ENCODE measurements around the gene SSB. TPM values are rescaled to one million over a fixed set of nuclear protein-coding genes. Genes with fewer than 3 reads are reported as not detected.

SSB gene
- total and polyA plus RNA-seq, 9 of the 15 experiments (the other 6 are each of a cell fraction or from before 2014, with no cell fraction given) = 317 to 849 (median 515) TPM

DNA sequence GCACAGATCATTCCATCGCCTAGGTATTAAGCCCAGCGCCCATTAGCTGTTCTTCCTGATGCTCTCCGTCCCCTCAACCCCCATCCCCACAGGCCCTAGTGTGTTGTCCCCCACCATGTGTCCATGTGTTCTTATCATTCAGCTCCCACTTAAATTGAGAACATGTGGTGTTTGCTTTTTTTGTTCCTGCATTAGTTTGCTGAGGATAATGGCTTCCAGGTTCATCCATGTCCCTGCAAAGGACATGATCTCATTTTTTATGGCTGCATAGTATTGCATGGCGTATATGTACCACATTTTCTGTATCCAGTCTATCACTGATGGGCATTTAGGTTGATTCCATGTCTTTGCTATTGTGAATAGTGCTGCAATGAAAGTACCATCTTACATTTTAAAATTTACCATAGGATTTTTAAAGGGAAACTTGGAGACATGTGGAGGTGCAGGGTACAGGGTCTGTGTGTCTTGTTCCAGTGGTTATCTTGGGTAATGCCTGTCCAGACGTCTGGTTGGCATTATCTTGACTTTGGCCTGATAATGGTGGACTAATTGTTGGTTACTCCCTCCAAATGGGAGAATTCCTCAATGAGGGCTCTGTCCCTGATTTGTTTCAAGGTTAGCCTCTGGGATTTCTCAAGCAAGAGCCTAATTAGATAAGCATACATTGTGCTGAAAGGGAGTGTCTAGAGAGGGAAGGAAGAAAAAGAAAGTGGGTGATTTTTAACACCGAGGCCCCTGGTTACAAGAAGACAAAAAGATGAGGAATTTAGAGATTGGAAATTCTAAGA is 43.4 kb upstream of the SSB start:
- no peak for DNase-seq (ENCODE audit: extremely low read depth in 1 of 4, low spot score in 3 of 4)
- no peaks in the 10 kb centered on the region for H3K9me1 ChIP-seq (ENCODE audit: control insufficient read depth, insufficient read depth, low read length)
- no peak overlapping the region for H3K4me3 ChIP-seq
- BruUV-seq (replicated peaks) = no TSS peak
- no peaks in the 10 kb centered on the region for H3K9me3 ChIP-seq (replicated peaks; ENCODE audit: control insufficient read depth, insufficient read depth, low read depth, low read length)
- H3K27me3 ChIP-seq (ENCODE audit: control insufficient read depth in 2 of 2, insufficient read depth in 2 of 2, low read length in 2 of 2) = no peaks in the 10 kb centered on the region
- no peaks in the 10 kb centered on the region for H4K20me1 ChIP-seq (replicated peaks; ENCODE audit: control insufficient read depth, insufficient read depth, low read length)
- no peak for FAIRE-seq
- TF ChIP-seq RFX5 (IDR thresholded peaks at IDR 0.05; ENCODE audit: low read depth, low read length) (no peak), FOXJ2 (tag; IDR thresholded peaks at IDR 0.05) (no peak), PML (IDR thresholded peaks at IDR 0.05; ENCODE audit: low read length) (no peak), NFE2L1 (tag; IDR thresholded peaks at IDR 0.05; ENCODE audit: borderline replicate concordance, low read depth) (no peak), PHF20 (IDR thresholded peaks at IDR 0.05; ENCODE audit: partially characterized antibody) (no peak), SIN3B (IDR thresholded peaks at IDR 0.05; ENCODE audit: low read depth) (no peak), MAFG (tag; conservative IDR thresholded peaks at IDR 0.05) (no peak), BRF1 (IDR thresholded peaks at IDR 0.05; ENCODE audit: borderline replicate concordance, extremely low read depth, insufficient read length) (no peak), PTRF (tag; IDR thresholded peaks at IDR 0.05) (no peak), MCM2 (IDR thresholded peaks at IDR 0.05; ENCODE audit: low read depth) (no peak), ZNF57 (CRISPR knock-in tag; IDR thresholded peaks at IDR 0.05) (no peak), TAF1 (IDR thresholded peaks at IDR 0.05; ENCODE audit: control insufficient read depth, extremely low read depth, insufficient read depth, low read length, severe bottlenecking) (no peak), SMARCC2 (IDR thresholded peaks at IDR 0.05; ENCODE audit: low read depth) (no peak), TBP (optimal IDR thresholded peaks at IDR 0.05; ENCODE audit: low read depth, low read length) (no peak), ZZZ3 (IDR thresholded peaks at IDR 0.05) (no peak), SMC3 (conservative IDR thresholded peaks at IDR 0.05; ENCODE audit: insufficient read depth, low read depth, low read length) (no peak), ZFP1 (CRISPR knock-in tag; IDR thresholded peaks at IDR 0.05) (no peak)
- TF ChIP-seq, protein P1, sequence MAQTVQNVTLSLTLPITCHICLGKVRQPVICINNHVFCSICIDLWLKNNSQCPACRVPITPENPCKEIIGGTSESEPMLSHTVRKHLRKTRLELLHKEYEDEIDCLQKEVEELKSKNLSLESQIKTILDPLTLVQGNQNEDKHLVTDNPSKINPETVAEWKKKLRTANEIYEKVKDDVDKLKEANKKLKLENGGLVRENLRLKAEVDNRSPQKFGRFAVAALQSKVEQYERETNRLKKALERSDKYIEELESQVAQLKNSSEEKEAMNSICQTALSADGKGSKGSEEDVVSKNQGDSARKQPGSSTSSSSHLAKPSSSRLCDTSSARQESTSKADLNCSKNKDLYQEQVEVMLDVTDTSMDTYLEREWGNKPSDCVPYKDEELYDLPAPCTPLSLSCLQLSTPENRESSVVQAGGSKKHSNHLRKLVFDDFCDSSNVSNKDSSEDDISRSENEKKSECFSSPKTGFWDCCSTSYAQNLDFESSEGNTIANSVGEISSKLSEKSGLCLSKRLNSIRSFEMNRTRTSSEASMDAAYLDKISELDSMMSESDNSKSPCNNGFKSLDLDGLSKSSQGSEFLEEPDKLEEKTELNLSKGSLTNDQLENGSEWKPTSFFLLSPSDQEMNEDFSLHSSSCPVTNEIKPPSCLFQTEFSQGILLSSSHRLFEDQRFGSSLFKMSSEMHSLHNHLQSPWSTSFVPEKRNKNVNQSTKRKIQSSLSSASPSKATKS (CRISPR knock-in tag; IDR thresholded peaks at IDR 0.05) = no peak
- no peaks in the 10 kb centered on the region for H3K79me2 ChIP-seq (ENCODE audit: control insufficient read depth, insufficient read depth, low read length)
- H3K9ac ChIP-seq (ENCODE audit: insufficient read depth in 1 of 2, low read depth in 2 of 2, low read length in 2 of 2) = no peak overlapping the region
- in situ Hi-C loops (cut with MboI) = no loop called here
- POLR2A ChIA-PET = interaction anchor here (0.7 to 1.1 kb wide), 2 partner anchors 35 to 244 kb away, joined by 3 read pairs; no protein-coding TSS in a partner anchor
- H3K27ac ChIP-seq (ENCODE audit: extremely low read depth, low read depth, low read length) = no peak overlapping the region
- no peak for ATAC-seq
- peaks cover 12% of the 10 kb centered on the region; the same call in 2 of the 3 replicates for H3K36me3 ChIP-seq (ENCODE audit: control insufficient read depth, insufficient read depth, low read length)
- H2AFZ ChIP-seq (ENCODE audit: low read depth, low read length) = no peak overlapping the region
- CTCF ChIA-PET (ENCODE audit: low intra/inter-chr PET ratio) = no interaction called here
- WGBS (ENCODE audit: insufficient coverage, low coverage, missing lambda C conversion rate) = 62% methylated on average over 6 of the region's 6 CpGs
- no peak overlapping the region for H3K4me2 ChIP-seq (ENCODE audit: insufficient read depth, low read length)
- intact Hi-C loops (cut with micrococcal nuclease) = no loop called here
- no peaks in the 10 kb centered on the region for H3K4me1 ChIP-seq (replicated peaks in 1 of 2; ENCODE audit: control insufficient read depth in 2 of 2, insufficient read depth in 2 of 2, low read length in 2 of 2)
